Suprapubic skin (tissue), 3 donors: Measurements from ENCODE around the gene KLKB1.

Experiments used
- CTCF ChIP-seq, 2 donors: fragments of 200-600 bp in 1 of 2; fragments of 450-650 bp in 1 of 2; sonication (generic) in 1 of 2; IDR thresholded peaks; one replicate each; pipeline ENCODE4 v1.5.1; 2016 to 2019; ENCODE audit warnings: antibody characterized with exemption in 2 of 2, mild to moderate bottlenecking in 1 of 2, moderate library complexity in 1 of 2
- POLR2A ChIP-seq, 2 donors: fragments of 450-650 bp; IDR thresholded peaks; one replicate each; pipeline ENCODE4 v1.6.1; 2017; ENCODE audit warnings: antibody characterized with exemption in 2 of 2, mild to moderate bottlenecking in 2 of 2, moderate library complexity in 2 of 2

GRCh38 chr4:186201010-186201409 is 26.3 kb upstream of the KLKB1 start:
- TF ChIP-seq CTCF (IDR thresholded peaks at IDR 0.05) (no peak), POLR2A (IDR thresholded peaks at IDR 0.05) (no peak)
